Osteocyte (in vitro differentiated cells): ENCODE data around the gene COL11A1. TPM values are rescaled to one million over a fixed set of nuclear protein-coding genes. Genes with fewer than 3 reads are reported as not detected.
"Not testable (repeated sequence)": the region's sequence is repeated elsewhere in the genome, so short reads cannot be mapped to it uniquely, and the experiment has no call there.

Experiments used
- DNase-seq: peaks from one replicate; pipeline ENCODE4 v3.0.0; 2021; ENCODE audit warnings: mixed read lengths; ENCODE audit not compliant: unreplicated experiment; ENCODE audit errors: extremely low spot score
- H3K27ac Mint-ChIP-seq: one replicate; pipeline ENCODE4 v1.8.0; 2021; ENCODE audit warnings: mild to moderate bottlenecking, mixed read lengths; ENCODE audit not compliant: unreplicated experiment
- H3K27me3 Mint-ChIP-seq: one replicate; pipeline ENCODE4 v1.8.0; 2021; ENCODE audit warnings: mixed read lengths; ENCODE audit not compliant: unreplicated experiment
- H3K36me3 Mint-ChIP-seq: one replicate; pipeline ENCODE4 v1.8.0; 2021; ENCODE audit warnings: mixed read lengths; ENCODE audit not compliant: unreplicated experiment
- H3K4me1 Mint-ChIP-seq: one replicate; pipeline ENCODE4 v1.8.0; 2021; ENCODE audit warnings: mixed read lengths; ENCODE audit not compliant: unreplicated experiment
- H3K4me3 Mint-ChIP-seq: one replicate; pipeline ENCODE4 v1.8.0; 2021; ENCODE audit warnings: mild to moderate bottlenecking, moderate library complexity, mixed read lengths; ENCODE audit not compliant: unreplicated experiment
- H3K9me3 Mint-ChIP-seq: one replicate; pipeline ENCODE4 v1.8.0; 2021; ENCODE audit warnings: mixed read lengths; ENCODE audit not compliant: unreplicated experiment
- CTCF ChIP-seq: fragments of 200-600 bp; sonication (generic); IDR thresholded peaks from 2 replicates; pipeline ENCODE4 v1.5.0; 2021; ENCODE audit warnings: antibody characterized with exemption, mild to moderate bottlenecking, moderate library complexity
- total RNA-seq: library from RNA; stranded (reverse); gene quantifications from 2 replicates; pipeline ENCODE4 v1.2.1, GENCODE V29; 2021

COL11A1 gene
- total RNA-seq, 1 donor from 2014 or later = 592 TPM

- no peak for DNase-seq
- Mint-ChIP-seq H3K27ac (peak overlapping the region; percentile 16), H3K4me3 (no peak overlapping the region), H3K9me3 (no peaks in the 10 kb centered on the region), H3K4me1 (peaks cover 24% of the 10 kb centered on the region), H3K36me3 (peaks cover 33% of the 10 kb centered on the region), H3K27me3 (no peaks in the 10 kb centered on the region)
- no peak for TF ChIP-seq CTCF
Observed at GRCh38 chr1:103063921-103064320, 44.4 kb downstream of the COL11A1 start.

DNA sequence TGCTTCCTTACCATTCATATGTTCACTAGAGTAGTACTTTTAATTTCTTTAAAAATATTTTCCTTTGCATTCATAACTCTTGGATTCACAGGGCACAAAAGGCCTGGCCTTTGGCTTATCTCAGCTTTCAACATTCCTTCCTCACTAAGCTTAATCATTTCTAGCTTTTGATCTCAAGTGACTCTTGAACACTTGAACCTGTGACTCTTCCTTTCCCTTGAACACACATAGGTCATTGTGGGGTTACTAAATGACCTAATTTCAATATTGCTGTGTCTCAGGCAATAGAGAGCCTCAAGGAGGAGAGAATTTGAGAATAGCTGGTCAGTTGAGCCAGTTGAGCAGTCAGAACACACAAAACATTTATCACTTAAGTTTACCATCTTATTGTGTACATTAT lies 49.9 kb downstream of the COL11A1 start:
- TF ChIP-seq CTCF = no peak
- DNase-seq = no peak
- Mint-ChIP-seq H3K9me3 (peaks cover 8% of the 10 kb centered on the region), H3K4me3 (no peak overlapping the region), H3K27me3 (no peaks in the 10 kb centered on the region), H3K27ac (no peak overlapping the region), H3K36me3 (peaks cover 49% of the 10 kb centered on the region), H3K4me1 (peaks cover 38% of the 10 kb centered on the region)

- Mint-ChIP-seq H3K27ac (peak overlapping the region; percentile 85), H3K4me3 (no peak overlapping the region), H3K27me3 (no peaks in the 10 kb centered on the region), H3K36me3 (peaks cover 54% of the 10 kb centered on the region), H3K9me3 (peaks cover 20% of the 10 kb centered on the region), H3K4me1 (peaks cover 36% of the 10 kb centered on the region)
- no peak for DNase-seq
- TF ChIP-seq CTCF = no peak
Observed at GRCh38 chr1:103056423-103056822, 51.9 kb downstream of the COL11A1 start.

GRCh38 chr1:103028110-103028509 lies 80.2 kb downstream of the COL11A1 start:
- not testable (repeated sequence) for H3K4me3 Mint-ChIP-seq, H3K27ac Mint-ChIP-seq, DNase-seq, H3K27me3 Mint-ChIP-seq, H3K4me1 Mint-ChIP-seq, H3K9me3 Mint-ChIP-seq
- H3K36me3 Mint-ChIP-seq = peaks cover 46% of the 10 kb centered on the region

DNA sequence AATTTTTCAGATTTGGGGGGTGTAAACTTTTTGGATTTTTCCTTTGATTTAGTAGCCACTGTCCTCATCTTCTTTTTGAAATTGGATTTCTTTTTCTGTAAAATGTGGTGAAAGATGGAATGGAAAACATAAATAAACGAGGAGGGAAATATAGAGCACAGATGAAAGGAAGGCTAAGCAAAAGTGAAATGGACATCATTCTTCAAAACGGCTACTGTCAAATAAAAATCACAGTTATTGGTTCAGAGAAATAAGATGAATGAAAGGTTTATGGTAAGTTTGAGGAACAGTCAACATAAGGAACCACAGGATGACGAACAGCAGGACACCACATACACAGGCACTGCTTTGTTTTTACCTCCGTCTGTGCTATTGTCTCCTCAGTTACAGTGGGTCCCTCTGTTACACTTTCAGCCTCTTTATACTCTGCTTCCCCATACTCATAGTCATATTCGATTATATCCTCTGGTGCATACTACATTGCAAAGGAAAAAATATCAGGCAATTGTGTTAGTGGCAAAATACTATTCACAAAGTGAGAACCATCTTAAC lies 82.4 kb downstream of the COL11A1 start:
- Mint-ChIP-seq H3K27me3 (no peaks in the 10 kb centered on the region), H3K36me3 (peaks cover 55% of the 10 kb centered on the region), H3K4me1 (no peaks in the 10 kb centered on the region), H3K9me3 (no peaks in the 10 kb centered on the region), H3K27ac (peak overlapping the region; percentile 19), H3K4me3 (no peak overlapping the region)
- TF ChIP-seq CTCF = no peak
- no peak for DNase-seq

GRCh38 chr1:103024051-103024450 lies 84.3 kb downstream of the COL11A1 start:
- Mint-ChIP-seq H3K9me3 (no peaks in the 10 kb centered on the region), H3K27me3 (no peaks in the 10 kb centered on the region), H3K4me3 (no peak overlapping the region), H3K4me1 (no peaks in the 10 kb centered on the region), H3K36me3 (peaks cover 45% of the 10 kb centered on the region), H3K27ac (no peak overlapping the region)
- DNase-seq = no peak
- no peak for TF ChIP-seq CTCF
